HepG2 (cell line): ENCODE measurements around the gene ARHGAP26. TPM values are rescaled to one million over a fixed set of nuclear protein-coding genes. Genes with fewer than 3 reads are reported as not detected.

Source experiments
- ATAC-seq: fragments of 200-7000 bp; cut with Tn5 transposase; 3 replicates; pipeline ENCODE4 v1.9.1; 2020; ENCODE audit warnings: mild to moderate bottlenecking, moderate library complexity
- BruUV-seq: library from RNA; stranded (reverse); fragments of 400-500 nt; replicated peaks from 2 replicates; lab custom pipeline; 2021; lab: Mats Ljungman, UMichigan
- CTCF ChIA-PET: fragments of 300-600 bp; formaldehyde crosslinking; extraction: SDS; loops from one replicate; lab custom pipeline; 2021; ENCODE audit warnings: low total read pairs, inconsistent platforms, low intra/inter-chr PET ratio; lab: Yijun Ruan, JAX
- POLR2A ChIA-PET: fragments of 350-600 bp; sonication (Branson Sonifier 250); formaldehyde crosslinking; loops from one replicate; lab custom pipeline; 2020; ENCODE audit warnings: antibody characterized with exemption, inconsistent platforms; lab: Yijun Ruan, JAX
- DNase-seq: peaks from one replicate; pipeline ENCODE4 v3.0.0-alpha.2; 2015; ENCODE audit warnings: low spot score
- FAIRE-seq: peaks from 3 replicates; lab custom pipeline; 2011; peaks lifted over from hg19 to GRCh38; lab: Jason Lieb, UNC
- H2AFZ ChIP-seq: one replicate; pipeline ENCODE4 v1.6.1; 2011; ENCODE audit warnings: low read length, inconsistent platforms
- H3K27ac ChIP-seq: fragments of 300-600 bp; 3 replicates; pipeline ENCODE4 v1.8.0; 2011; ENCODE audit warnings: mixed run types, mild to moderate bottlenecking, mixed read lengths, low read length, inconsistent platforms; ENCODE audit not compliant: insufficient read depth; ENCODE audit errors: extremely low read length
- H3K27me3 ChIP-seq, 2 experiments: fragments of 200-600 bp in 1 of 2; 2 replicates in 1 of 2; 3 replicates in 1 of 2; pipeline versions ENCODE4 v1.6.0 to v1.8.0; 2011; ENCODE audit warnings: low read length in 2 of 2, mild to moderate bottlenecking in 2 of 2, moderate library complexity in 2 of 2, inconsistent platforms in 1 of 2; ENCODE audit not compliant: insufficient read depth in 2 of 2, control insufficient read depth in 1 of 2
- H3K36me3 ChIP-seq, 2 experiments: fragments of 200-600 bp in 1 of 2; replicated peaks in 1 of 2; 2 replicates in 1 of 2; 3 replicates in 1 of 2; pipeline versions ENCODE4 v1.5.1 to v1.8.0; 2011; ENCODE audit warnings: low read length in 2 of 2, inconsistent platforms in 1 of 2; ENCODE audit not compliant: insufficient read depth in 2 of 2, control insufficient read depth in 1 of 2
- H3K4me1 ChIP-seq: 2 replicates; pipeline ENCODE4 v1.5.1; 2012; ENCODE audit warnings: low read length, inconsistent platforms; ENCODE audit not compliant: insufficient read depth
- H3K4me2 ChIP-seq: 2 replicates; pipeline ENCODE4 v1.6.0; 2011; ENCODE audit warnings: low read depth, low read length, inconsistent platforms
- H3K4me3 ChIP-seq, 3 experiments: fragments of 200-600 bp in 1 of 3; sonication (generic), shearing (Covaris generic) in 1 of 3; replicated peaks in 1 of 3; 2 replicates each; pipeline ENCODE4 v1.5.1; 2011 to 2016; ENCODE audit warnings: low read length in 3 of 3, inconsistent platforms in 2 of 3, low read depth in 2 of 3, mild to moderate bottlenecking in 2 of 3, control low read depth in 1 of 3, mixed read lengths in 1 of 3; ENCODE audit not compliant: insufficient read depth in 1 of 3
- H3K79me2 ChIP-seq: one replicate; pipeline ENCODE4 v1.6.1; 2011; ENCODE audit warnings: low read length, inconsistent platforms; ENCODE audit not compliant: insufficient read depth
- H3K9ac ChIP-seq: 2 replicates; pipeline ENCODE4 v1.6.0; 2011; ENCODE audit warnings: mild to moderate bottlenecking, low read depth, low read length, inconsistent platforms; ENCODE audit not compliant: insufficient read depth
- H3K9me3 ChIP-seq: 2 replicates; pipeline ENCODE4 v1.5.1; 2012; ENCODE audit warnings: mild to moderate bottlenecking, low read length
- H4K20me1 ChIP-seq: 2 replicates; pipeline ENCODE4 v1.6.0; 2011; ENCODE audit warnings: inconsistent platforms, mild to moderate bottlenecking, low read length, moderate library complexity; ENCODE audit not compliant: insufficient read depth
- BRCA1 ChIP-seq: sonication (generic); formaldehyde crosslinking; IDR thresholded peaks from 2 replicates; pipeline ENCODE4 v1.4.0; 2020; ENCODE audit warnings: missing genetic modification reagents
- DR1 ChIP-seq: sonication (generic); formaldehyde crosslinking; IDR thresholded peaks from 2 replicates; pipeline ENCODE4 v1.8.0; 2021; ENCODE audit warnings: mild to moderate bottlenecking, missing genetic modification reagents, inconsistent platforms
- FOXA3 ChIP-seq: IDR thresholded peaks from 2 replicates; pipeline ENCODE4 v1.6.1; 2016; ENCODE audit warnings: missing genetic modification reagents, missing compliant biosample characterization
- FOXC1 ChIP-seq: sonication (generic); formaldehyde crosslinking; IDR thresholded peaks from 2 replicates; pipeline ENCODE4 v1.8.0; 2022; ENCODE audit warnings: mild to moderate bottlenecking, missing genetic modification reagents, borderline replicate concordance
- GATAD2A ChIP-seq: IDR thresholded peaks from 2 replicates; pipeline ENCODE4 v1.6.1; 2016
- GLMP ChIP-seq: sonication (generic); formaldehyde crosslinking; IDR thresholded peaks from 2 replicates; pipeline ENCODE4 v1.9.0; 2021; ENCODE audit warnings: missing genetic modification reagents, mild to moderate bottlenecking, borderline replicate concordance
- HMG20A ChIP-seq: IDR thresholded peaks from 2 replicates; pipeline ENCODE4 v1.6.1; 2016; ENCODE audit warnings: borderline replicate concordance
- MIXL1 ChIP-seq: IDR thresholded peaks from 2 replicates; pipeline ENCODE4 v1.6.1; 2016
- NBN ChIP-seq: fragments of 450-650 bp; conservative IDR thresholded peaks from 2 replicates; pipeline ENCODE4 v1.6.1; 2017
- ONECUT2 ChIP-seq: sonication (generic); formaldehyde crosslinking; IDR thresholded peaks from 2 replicates; pipeline ENCODE4 v1.4.0; 2020; ENCODE audit warnings: missing genetic modification reagents
- PCBP1 ChIP-seq: fragments of 200-400 bp; formaldehyde crosslinking; IDR thresholded peaks from 2 replicates; pipeline ENCODE4 v1.6.1; 2017; ENCODE audit warnings: mild to moderate bottlenecking, low read depth, low read length, borderline replicate concordance
- RELA ChIP-seq: sonication (generic); formaldehyde crosslinking; IDR thresholded peaks from 2 replicates; pipeline ENCODE4 v1.4.0; 2020; ENCODE audit warnings: missing genetic modification reagents
- SOX5 ChIP-seq: IDR thresholded peaks from 2 replicates; pipeline ENCODE4 v1.6.1; 2016; ENCODE audit warnings: borderline replicate concordance
- ZIK1 ChIP-seq: sonication (generic); formaldehyde crosslinking; IDR thresholded peaks from 2 replicates; pipeline ENCODE4 v1.5.0; 2020; ENCODE audit warnings: mild to moderate bottlenecking, low read depth, missing genetic modification reagents, borderline replicate concordance
- ZMYM2 ChIP-seq: sonication (generic); formaldehyde crosslinking; IDR thresholded peaks from 2 replicates; pipeline ENCODE4 v1.8.0; 2022; ENCODE audit warnings: mild to moderate bottlenecking, missing genetic modification reagents
- ZNF567 ChIP-seq: sonication (generic); formaldehyde crosslinking; IDR thresholded peaks from 2 replicates; pipeline ENCODE4 v1.8.1; 2023; ENCODE audit warnings: mild to moderate bottlenecking, missing genetic modification reagents, borderline replicate concordance
- WGBS: methylation state at CpG from one replicate; pipeline ENCODE4 v1.1.6; 2017; ENCODE audit warnings: low lambda C conversion rate; 5-methylcytosine and 5-hydroxymethylcytosine counted together
- in situ Hi-C: cut with HindIII; loops from 2 replicates; pipeline ENCODE4 v1.10.0; 2017; ENCODE audit warnings: low pct_unique_long_range_greater_than_20kb; ENCODE audit not compliant: extremely low pct_ligation_motif_present
- intact Hi-C: fragments of 100-400 bp; cut with micrococcal nuclease; formaldehyde crosslinking; loops from one replicate; pipeline ENCODE4 v1.10.0; 2022; ENCODE audit not compliant: unreplicated experiment
- polyA plus RNA-seq, 8 experiments: library from polyadenylated mRNA; depleted of rRNA in 3 of 8; stranded (reverse) in 7 of 8; unstranded in 1 of 8; fragments of >200 nt; fragmentation: Illumina TruSeq in 4 of 8; extraction: Trizol in 4 of 8; gene quantifications; 2 replicates each; pipeline versions ENCODE4 v1.2.1 to v1.2.3, GENCODE V29; 2011 to 2016; ENCODE audit warnings: low read depth in 4 of 8, missing spikeins in 1 of 8, mixed read lengths in 1 of 8; ENCODE audit not compliant: insufficient read depth in 1 of 8
- total RNA-seq, 5 experiments: library from RNA; depleted of rRNA; stranded (reverse); fragments of >200 nt; fragmentation: Illumina TruSeq; extraction: Trizol; gene quantifications; 2 replicates each; pipeline ENCODE4 v1.2.3, GENCODE V29; 2016; ENCODE audit warnings: low read depth in 1 of 5

The ARHGAP26 gene
- total and polyA plus RNA-seq, 2 of the 13 experiments (the other 11 are each of a cell fraction or from before 2014, with no cell fraction given): 9.6 to 18.2 TPM

DNA sequence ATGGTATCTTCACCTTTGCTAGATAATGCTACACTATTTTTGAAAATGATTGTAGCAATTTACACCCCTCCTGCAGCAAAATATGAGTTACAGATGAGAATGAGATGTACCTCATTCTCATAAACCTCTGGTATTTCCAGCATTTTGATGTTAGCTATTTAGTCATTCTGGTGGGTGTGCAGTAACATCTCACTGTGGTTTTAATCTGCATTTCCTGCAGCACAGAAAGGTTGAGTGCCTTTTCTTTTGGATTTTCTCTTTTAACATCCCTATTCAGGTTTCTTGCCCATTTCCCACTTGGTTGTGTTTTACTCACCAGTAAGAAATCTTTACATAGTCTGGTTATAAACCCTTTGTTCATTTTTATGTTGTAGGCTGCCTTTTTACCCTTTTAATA, 427.1 kb downstream of the ARHGAP26 start:
- in situ Hi-C loops: no loop called here
- no TSS peak for BruUV-seq
- CTCF ChIA-PET: no interaction called here

GRCh38 chr5:143198332-143198731, 428.2 kb downstream of the ARHGAP26 start:
- H3K9me3 ChIP-seq: peaks cover 12% of the 10 kb centered on the region; the same call in 1 of the 2 replicates
- no peak overlapping the region for H3K27ac ChIP-seq
- ATAC-seq (no peak), FAIRE-seq (no peak), DNase-seq (peak; percentile 65)
- intact Hi-C loops (no loop called here), in situ Hi-C loops (no loop called here)
- ChIA-PET POLR2A (no interaction called here), CTCF (no interaction called here)
- H2AFZ ChIP-seq: no peak overlapping the region
- 71% methylated on average over 4 of the region's 4 CpGs for WGBS
- H3K9ac ChIP-seq: no peak overlapping the region
- peaks cover 58% of the 10 kb centered on the region for H3K4me1 ChIP-seq
- no peaks in the 10 kb centered on the region for H3K36me3 ChIP-seq
- H3K79me2 ChIP-seq: no peaks in the 10 kb centered on the region
- H3K4me3 ChIP-seq: no peak overlapping the region
- no peaks in the 10 kb centered on the region for H3K27me3 ChIP-seq
- no peaks in the 10 kb centered on the region for H4K20me1 ChIP-seq
- no peak overlapping the region for H3K4me2 ChIP-seq
- BruUV-seq: no TSS peak
- TF ChIP-seq HMG20A (CRISPR knock-in tag) (peak; percentile 55; the same call in 1 of the 2 replicates), NBN (no peak), GATAD2A (peak; percentile 60), MIXL1 (CRISPR knock-in tag) (no peak), ZIK1 (CRISPR knock-in tag) (no peak), SOX5 (CRISPR knock-in tag) (peak; percentile 96), PCBP1 (no peak), FOXC1 (CRISPR knock-in tag) (no peak), FOXA3 (CRISPR knock-in tag) (peak; percentile 39; the same call in 1 of the 2 replicates), ZMYM2 (CRISPR knock-in tag) (no peak), ONECUT2 (CRISPR knock-in tag) (no peak), RELA (CRISPR knock-in tag) (no peak)

More for the DNA sequence above, 427.1 kb downstream of the ARHGAP26 start:
- intact Hi-C loops: no loop called here
- Histone ChIP-seq H3K4me1 (peaks cover 58% of the 10 kb centered on the region), H3K4me2 (no peak overlapping the region), H4K20me1 (no peaks in the 10 kb centered on the region), H3K4me3 (no peak overlapping the region), H3K27ac (no peak overlapping the region), H3K79me2 (no peaks in the 10 kb centered on the region), H3K9ac (no peak overlapping the region), H3K9me3 (peaks cover 12% of the 10 kb centered on the region; the same call in 1 of the 2 replicates), H3K36me3 (no peaks in the 10 kb centered on the region), H3K27me3 (no peaks in the 10 kb centered on the region), H2AFZ (no peak overlapping the region)
- POLR2A ChIA-PET: no interaction called here
- TF ChIP-seq ZNF567 (CRISPR knock-in tag) (no peak), GLMP (CRISPR knock-in tag) (no peak), BRCA1 (no peak), DR1 (CRISPR knock-in tag) (no peak)
- FAIRE-seq (no peak), DNase-seq (no peak), ATAC-seq (no peak)
